NOMO-1 treated with DMSO at 0.1 percent for 48 hours (cell line): ENCODE measurements around the gene CD4.
"Not testable (repeated sequence)": the region's sequence is repeated elsewhere in the genome, so short reads cannot be mapped to it uniquely, and the experiment has no call there.

ENCODE experiments used
- DNase-seq: peaks from one replicate; lab custom pipeline; 2025; ENCODE audit not compliant: unreplicated experiment; lab: John Stamatoyannopoulos, UW

The CD4 gene

DNA sequence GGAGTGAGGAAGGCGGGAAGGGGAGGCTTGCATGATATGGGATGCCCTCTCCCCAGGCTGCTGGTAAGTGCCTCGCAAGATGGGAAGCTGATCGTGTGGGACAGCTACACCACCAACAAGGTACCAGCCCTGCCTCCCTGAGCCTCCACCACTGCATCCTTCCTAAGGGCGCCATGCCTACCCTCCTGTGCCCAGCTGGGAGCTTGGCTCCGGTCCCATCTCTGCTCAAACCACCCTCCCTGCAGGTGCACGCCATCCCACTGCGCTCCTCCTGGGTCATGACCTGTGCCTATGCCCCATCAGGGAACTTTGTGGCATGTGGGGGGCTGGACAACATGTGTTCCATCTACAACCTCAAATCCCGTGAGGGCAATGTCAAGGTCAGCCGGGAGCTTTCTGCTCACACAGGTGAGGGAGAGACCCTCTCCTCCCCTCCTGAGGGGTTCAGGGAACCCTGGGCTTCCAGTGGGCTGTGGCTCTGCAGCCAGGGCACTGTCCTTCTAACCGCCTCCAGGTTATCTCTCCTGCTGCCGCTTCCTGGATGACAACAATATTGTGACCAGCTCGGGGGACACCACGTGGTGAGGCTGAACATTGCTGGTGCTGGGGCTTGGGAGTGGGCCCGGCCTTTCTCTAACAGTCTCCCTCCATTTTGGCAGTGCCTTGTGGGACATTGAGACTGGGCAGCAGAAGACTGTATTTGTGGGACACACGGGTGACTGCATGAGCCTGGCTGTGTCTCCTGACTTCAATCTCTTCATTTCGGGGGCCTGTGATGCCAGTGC is 54.0 kb downstream of the CD4 start:
- no peak for DNase-seq

DNA sequence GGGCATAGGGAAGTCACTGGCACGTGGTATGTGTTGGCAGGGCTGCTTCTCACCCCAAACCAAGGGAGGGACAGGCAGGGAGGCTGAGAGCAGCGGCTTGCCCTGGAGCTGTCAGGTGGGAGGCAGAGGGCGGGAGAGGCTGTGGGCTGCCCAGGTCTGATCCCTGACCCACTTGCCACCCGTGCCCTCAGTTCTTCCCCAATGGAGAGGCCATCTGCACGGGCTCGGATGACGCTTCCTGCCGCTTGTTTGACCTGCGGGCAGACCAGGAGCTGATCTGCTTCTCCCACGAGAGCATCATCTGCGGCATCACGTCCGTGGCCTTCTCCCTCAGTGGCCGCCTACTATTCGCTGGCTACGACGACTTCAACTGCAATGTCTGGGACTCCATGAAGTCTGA is 56.1 kb downstream of the CD4 start:
- DNase-seq: no peak

DNA sequence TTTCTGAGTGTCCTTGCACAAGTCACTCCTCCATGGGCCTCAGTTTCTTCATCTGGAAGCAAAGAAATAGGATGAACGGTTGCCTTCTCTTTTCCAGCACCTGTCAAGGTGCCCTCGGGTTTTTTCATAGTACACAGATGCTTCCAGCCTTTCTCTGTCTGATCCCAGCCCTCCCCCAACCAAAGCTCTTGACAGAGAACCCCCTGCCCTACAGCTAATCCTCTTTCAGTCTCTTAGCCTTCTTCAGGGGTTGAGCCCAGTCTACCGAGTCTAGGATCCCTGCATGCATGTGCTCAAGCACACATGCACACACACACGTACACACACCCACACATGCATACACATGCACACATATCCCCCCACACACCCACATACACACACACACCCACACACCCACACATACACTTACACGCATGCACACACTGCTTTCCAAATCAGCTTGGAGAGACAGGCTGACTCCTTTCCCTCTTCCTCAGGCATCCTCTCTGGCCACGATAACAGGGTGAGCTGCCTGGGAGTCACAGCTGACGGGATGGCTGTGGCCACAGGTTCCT is 57.1 kb downstream of the CD4 start:
- no peak for DNase-seq

DNA sequence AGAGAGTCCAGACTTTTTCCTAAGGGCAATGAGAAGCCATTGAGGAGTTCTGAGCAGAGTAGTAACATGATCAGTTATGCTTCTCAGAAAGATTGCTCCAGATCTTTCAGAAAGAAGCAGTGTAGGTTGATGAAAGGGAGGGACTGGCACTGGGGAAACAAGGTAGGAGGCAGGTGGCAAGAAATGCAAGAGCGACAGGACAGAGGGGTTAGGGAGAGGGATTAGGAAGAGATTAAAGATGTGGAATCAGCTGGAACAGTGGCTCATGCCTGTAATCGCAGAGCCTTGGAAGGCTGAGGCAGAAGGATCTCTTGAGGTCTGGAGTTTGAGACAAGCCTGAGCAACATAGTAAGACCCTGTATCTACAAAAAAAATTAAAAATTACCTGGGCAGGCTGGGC is 58.3 kb downstream of the CD4 start:
- no peak for DNase-seq

DNA sequence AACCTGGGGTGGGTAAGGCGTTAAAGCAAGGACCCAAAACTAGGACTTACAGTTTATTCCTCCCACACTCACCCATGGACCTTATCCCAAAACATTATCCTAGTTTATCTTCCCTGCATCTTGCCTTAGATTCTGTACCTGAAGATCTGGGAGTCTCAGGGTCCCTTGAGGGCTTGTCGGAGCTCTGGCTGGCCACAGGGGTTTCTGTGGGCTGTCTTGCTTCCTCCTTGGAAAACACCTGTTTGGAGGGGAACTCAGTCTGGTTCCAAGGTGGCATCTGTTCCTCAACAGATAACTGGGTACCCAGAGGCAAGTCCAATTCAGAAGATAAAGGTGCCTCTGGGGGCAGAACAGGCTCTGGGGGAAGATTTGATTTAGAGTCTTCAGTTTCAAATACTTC is 60.1 kb downstream of the CD4 start:
- no peak for DNase-seq

DNA sequence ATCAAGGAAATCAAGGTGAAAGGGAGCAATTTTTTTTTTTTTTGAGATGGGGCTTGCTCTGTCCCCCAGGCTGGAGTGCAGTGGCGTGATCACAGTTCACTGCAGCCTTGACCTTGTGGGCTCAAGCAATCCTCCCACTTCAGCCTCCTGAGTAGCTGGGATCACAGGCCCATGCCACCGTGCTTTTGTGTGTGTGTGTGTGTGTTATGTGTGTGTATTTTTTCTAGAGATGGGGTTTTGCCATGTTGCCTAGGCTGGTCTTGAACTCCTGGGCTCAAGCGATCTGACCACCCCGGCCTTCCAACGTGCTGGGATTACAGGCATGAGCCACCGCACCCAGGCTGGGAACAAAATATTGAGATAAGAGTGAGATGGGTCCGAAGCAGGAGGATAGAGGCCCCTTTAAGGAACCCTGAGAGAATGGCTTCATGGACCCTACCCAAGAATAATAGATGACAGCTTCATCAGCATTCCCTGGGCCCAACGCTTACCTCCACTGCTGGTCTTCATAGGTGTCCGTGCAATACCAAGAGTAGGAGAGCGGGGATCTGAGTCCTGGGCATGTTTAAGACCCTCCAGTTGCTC is 60.7 kb downstream of the CD4 start:
- DNase-seq: no peak

DNA sequence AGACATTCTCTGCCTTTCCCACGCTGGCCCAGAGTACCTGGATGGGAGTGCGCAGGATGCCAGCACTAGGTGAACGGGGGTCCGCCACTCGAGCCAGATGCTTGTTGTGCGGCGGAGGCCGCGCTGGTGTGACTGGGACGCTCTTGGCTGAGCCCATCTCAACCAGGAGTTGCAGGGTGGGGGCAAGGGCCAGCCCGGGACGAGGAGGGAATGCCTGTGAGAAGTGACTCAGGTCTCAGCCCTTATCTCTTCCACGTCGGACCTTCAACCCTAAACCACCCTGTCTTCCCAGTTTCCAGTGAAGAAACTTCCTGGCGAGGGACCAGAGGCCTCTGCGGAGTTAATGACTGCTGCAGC is 61.4 kb downstream of the CD4 start:
- DNase-seq: no peak

DNA sequence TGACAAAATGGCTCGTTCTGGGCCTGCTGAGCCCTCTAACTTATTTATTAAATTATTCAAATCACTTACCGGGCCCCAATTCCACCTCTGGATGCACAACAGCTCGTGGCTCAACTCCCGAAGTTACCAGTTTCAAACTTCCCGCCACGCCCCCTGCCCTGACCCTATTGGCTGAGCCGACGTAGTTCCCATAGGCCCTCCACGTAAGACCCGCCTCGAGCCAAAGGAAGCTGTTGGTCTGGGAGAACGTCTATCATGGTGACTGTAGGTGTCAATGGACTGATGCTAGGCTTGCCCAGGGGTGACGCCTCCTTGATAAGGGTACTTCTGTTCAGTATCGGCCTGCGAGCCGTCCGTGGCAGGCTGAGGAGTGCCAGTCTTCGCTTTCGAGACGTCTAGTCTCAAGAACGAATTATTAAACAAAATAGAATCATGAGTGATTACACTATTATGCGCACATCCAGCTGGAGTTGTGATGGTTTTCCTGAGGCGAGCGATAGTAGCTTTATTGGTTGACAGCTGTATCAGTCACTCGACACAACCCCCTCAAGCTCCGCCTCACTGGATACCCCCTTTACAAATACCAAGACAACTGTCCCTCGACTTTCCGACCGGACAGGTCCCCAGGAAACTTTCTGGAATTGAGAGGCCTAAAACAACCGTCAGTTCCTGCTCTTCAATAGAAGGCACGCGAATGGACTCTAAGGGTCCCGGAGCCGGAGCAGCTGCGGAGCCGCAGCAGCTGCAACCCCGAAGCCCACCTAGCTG is 62.0 kb downstream of the CD4 start, which contains the start of gene CDCA3:
TSS of gene CDCA3 (minus strand) at position 134 of the 768 bp plus-strand sequence. CDS start 334 bp downstream, outside the sequence.
- DNase-seq: peak; percentile 99

DNA sequence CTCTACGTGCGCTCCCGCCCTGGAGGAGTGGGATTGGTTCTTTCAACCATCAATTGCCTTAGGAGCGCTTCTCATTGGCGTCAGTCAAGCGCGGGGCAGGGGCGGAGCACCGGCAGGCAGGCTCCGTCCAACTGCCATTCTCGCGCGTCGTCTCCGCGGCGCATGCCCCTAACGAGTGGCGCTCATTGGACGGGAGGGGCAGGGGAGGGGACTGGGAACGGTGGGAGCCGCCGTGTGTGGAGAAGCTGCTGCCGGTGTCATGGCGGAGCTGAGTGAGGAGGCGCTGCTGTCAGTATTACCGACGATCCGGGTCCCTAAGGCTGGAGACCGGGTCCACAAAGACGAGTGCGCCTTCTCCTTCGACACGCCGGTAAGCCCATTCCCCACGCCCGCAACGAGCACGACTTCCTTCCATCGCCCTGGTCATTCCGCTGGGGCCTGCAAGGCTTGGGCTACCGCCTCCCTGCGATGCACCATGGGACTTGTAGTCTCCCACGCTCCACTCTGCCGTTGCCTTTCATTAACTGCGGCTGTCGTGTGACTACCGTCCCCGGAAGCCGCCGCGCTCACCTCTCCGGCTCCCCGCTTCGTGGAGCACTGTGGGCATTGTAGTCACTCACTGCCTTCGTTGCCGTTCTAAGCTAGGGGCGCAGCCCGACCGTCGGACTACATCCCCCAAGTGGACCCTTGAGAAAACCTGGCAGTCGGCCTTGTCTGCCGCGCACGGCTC is 62.8 kb downstream of the CD4 start, which contains the start of gene USP5:
TSS of gene USP5 (plus strand) at position 230 of the 730 bp plus-strand sequence. CDS start at position 260, 30 bp downstream.
- DNase-seq: peak; percentile 99

DNA sequence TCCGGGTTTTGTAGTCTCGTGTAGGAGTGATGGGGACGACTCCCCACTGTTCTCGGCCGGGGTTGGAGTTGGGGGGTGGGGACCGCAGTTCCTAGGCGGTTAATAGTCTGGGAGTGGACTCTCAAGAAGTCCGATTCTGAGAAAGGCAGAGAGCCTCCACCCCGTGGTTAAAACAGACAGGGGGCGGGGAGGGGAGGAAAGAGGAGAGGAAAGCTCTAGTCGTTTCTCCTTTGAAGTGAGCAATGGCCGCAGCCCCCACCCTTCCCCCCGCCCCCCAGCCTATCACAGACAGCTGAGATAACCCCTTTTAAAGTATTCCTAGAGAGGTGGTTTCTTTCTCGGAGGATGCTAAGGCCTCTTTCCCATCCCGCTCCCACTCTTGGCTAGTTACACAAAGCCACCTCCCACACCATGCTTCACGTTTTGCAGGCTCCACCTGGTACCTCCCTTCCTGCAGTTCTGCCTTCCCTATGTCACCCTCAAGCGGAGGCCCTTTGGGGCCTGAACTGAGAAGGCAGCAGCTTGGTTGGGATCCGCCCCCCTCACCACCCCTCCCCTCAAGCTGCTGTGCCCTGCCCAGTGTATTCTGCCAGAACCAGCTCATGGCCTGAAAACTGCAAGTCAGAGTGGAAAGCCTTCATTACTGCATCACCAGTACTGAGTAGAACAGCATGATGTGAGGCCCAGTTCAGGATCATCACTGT is 63.5 kb downstream of the CD4 start:
- DNase-seq: no peak

DNA sequence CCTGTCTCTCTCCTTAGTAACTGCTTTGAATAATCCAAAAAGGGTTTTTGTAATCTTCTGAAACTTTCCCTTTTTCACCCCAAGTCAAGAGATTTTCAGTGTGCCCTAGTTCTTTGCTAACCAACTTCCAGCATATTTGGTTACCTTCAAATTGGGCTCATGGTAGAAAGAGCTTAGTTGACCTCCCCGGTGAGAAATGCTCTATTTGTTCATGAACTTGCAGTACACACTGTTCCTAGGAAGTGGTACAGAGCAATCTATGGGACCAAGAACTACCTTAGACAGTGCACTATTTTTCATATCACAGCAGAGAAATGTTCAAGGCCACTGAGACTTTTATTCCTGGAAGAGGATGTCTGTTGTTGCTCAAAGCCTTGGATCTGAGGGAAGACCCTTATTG is 64.3 kb downstream of the CD4 start:
- no peak for DNase-seq

DNA sequence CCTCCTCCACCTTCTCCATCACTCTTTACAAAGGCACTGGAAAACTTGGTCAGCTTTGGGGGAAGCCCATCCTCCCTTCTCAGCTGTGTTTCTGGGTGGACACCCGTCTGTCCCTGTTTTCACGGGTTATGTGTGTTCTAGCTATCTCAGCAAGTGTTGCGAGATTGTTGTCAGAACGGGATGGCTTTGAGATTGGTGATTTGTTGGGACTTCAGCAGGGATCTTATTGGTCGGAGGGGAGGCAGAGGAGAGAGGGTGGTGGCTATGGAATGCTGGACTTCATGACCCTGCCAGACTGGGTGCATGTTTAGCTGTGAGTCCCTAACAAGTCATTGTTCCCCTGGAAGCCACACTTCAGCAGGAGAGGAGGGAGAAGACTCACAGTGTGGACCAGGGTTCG is 64.7 kb downstream of the CD4 start:
- DNase-seq: no peak

DNA sequence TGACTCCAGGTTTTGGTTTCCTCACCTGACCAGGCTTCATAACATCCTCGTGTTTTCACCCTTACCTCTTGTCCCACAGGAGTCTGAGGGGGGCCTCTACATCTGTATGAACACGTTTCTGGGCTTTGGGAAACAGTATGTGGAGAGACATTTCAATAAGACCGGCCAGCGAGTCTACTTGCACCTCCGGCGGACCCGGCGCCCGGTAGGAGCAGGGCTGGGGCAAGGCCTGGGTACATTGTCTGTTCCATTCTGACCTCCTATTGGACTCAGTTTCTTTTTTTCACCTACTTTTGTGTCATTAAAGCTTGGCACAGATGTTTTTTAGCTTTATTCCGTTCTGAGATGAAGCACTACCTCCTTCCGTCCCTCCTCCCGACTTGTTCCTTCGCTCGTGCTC is 66.0 kb downstream of the CD4 start:
- DNase-seq: no peak

DNA sequence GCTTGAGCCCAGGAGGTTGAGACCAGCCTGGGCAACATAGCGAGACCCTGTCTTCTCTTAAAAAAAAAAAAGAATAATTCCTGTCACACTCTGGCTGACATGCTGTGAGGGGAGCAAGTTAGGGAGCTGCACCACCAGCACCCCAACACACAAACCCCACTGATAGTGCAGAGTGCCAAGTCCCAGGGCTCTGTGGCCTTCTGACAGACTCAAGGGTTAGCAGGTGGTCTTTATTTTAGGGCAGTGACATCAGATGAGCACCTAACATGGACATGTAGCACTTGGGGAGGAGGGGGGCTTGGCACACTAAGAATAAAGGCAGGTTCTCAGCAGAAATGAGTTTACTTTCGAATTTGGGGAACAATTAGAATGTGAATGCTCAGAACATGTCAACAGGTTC is 69.5 kb downstream of the CD4 start:
- no peak for DNase-seq

DNA sequence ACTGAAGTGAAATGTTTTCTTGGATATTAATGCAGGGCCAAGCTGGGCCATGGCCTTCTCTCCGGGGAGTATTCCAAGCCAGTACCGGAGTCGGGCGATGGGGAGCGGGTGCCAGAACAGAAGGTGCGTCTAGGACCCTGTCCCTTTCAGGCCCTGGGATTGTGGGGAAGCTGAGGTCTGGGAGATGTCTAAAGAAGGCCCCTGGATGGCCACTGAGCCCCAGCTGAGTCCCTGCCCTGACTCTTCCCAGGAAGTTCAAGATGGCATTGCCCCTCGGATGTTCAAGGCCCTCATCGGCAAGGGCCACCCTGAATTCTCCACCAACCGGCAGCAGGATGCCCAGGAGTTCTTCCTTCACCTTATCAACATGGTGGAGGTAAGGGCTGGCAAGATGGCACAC is 70.8 kb downstream of the CD4 start:
- no peak for DNase-seq

DNA sequence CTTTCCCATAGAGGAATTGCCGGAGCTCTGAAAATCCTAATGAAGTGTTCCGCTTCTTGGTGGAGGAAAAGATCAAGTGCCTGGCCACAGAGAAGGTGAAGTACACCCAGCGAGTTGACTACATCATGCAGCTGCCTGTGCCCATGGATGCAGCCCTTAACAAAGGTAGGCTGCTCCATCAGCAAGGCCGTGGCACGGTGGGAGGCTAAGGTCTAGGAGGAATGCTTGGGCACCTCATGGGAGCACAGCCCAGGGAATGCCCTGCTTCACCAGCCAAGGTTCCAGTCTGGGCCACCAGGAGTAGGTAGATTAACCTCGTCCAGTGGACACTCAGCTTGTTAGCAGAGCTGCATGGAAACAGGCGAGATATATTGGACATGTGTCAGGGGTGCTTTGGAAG is 71.6 kb downstream of the CD4 start:
- no peak for DNase-seq

DNA sequence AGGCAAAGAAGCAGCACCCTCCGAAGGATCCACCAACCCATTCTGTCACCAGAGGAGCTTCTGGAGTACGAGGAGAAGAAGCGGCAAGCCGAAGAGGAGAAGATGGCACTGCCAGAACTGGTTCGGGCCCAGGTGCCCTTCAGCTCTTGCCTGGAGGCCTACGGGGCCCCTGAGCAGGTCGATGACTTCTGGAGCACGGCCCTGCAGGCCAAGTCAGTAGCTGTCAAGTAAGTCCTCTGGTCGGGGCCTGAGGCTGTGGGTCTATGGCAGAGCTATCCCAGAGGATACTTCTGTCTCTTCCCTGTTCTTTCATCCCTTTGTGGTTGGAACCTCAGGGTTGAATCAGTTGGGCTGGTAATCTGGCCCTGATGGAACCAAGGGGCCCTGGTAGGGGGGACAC is 72.1 kb downstream of the CD4 start:
- no peak for DNase-seq

DNA sequence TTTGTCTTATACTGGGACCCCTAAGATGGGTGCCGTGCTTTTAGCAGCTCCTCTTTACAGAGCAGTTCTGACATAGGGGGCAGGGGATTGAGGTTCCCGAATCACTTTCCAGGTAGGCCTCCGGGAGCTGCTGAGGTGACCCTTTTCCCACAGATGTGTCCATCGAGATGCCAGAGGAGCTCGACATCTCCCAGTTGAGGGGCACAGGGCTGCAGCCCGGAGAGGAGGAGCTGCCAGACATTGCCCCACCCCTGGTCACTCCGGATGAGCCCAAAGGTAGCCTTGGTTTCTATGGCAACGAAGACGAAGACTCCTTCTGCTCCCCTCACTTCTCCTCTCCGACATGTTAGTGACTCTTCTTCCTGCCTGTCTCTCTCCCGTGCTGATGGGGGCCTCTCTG is 73.7 kb downstream of the CD4 start:
- no peak for DNase-seq

DNA sequence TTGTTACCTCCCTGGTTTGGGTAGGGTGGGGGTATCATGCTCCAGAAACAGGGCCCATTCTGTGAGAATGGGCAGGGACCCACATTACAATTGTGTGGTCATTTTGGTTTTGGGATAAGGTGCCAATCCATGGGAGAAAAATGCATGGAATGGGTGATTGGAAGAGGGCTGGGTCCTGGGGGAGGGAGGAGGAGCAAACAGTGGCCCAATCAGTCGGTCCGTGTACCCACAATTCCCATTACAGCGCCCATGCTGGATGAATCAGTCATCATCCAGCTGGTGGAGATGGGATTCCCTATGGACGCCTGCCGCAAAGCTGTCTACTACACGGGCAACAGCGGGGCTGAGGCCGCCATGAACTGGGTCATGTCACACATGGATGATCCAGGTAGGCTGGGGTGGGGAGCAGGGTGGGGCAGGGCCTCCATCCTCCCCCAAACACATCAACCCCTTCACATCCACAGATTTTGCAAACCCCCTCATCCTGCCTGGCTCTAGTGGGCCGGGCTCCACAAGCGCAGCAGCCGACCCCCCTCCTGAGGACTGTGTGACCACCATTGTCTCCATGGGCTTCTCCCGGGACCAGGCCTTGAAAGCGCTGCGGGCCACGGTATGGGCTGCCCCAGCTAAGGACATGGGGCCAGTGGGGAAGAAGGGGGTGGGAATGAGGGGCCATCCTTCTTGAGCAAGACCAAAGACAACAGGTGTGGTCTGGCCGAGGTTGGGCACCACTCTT is 74.4 kb downstream of the CD4 start:
- DNase-seq: no peak

DNA sequence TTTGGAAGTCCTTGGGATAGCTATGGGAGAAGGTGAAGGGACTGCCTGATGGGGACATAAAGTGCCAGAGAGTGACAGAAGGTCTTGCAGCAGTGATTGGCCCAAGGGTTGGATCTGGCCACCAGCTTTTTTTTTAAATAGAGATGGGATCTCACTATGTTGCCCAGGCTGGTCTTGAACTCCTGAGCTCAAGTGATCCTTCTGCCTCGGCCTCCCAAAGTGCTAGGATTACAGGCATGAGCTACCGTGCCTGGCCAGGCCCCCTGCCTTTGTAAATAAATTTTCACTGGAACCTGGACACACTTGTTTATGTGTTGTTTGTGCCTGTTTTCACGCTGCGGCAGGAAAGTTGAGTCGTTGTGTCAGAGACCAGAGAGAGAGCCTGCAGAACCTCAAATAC is 76.0 kb downstream of the CD4 start:
- not testable (repeated sequence) for DNase-seq
